Calu3 (cell line): Measurements from ENCODE around the gene DDX46. TPM values are rescaled to one million over a fixed set of nuclear protein-coding genes. Genes with fewer than 3 reads are reported as not detected.
"Not testable (repeated sequence)": the region's sequence is repeated elsewhere in the genome, so short reads cannot be mapped to it uniquely, and the experiment has no call there.

Experiments used
- BruUV-seq: library from RNA; stranded (reverse); fragments of 400-500 nt; replicated peaks from 2 replicates; lab custom pipeline; 2021; lab: Mats Ljungman, UMichigan
- CTCF ChIA-PET: fragments of 300-600 bp; sonication (Branson Sonifier 250); formaldehyde crosslinking; loops from one replicate; lab custom pipeline; 2022; ENCODE audit warnings: antibody characterized with exemption; lab: Charles Lee
- DNase-seq: peaks from one replicate; pipeline ENCODE4 v3.0.0; 2022
- H3K27ac Mint-ChIP-seq: one replicate; pipeline ENCODE4 v1.8.0; 2022; ENCODE audit warnings: mixed read lengths; ENCODE audit not compliant: unreplicated experiment
- H3K27me3 Mint-ChIP-seq: one replicate; pipeline ENCODE4 v1.8.0; 2022; ENCODE audit warnings: mixed read lengths; ENCODE audit not compliant: unreplicated experiment
- H3K36me3 Mint-ChIP-seq: one replicate; pipeline ENCODE4 v1.8.0; 2022; ENCODE audit warnings: mild to moderate bottlenecking, moderate library complexity, mixed read lengths; ENCODE audit not compliant: insufficient read depth, unreplicated experiment
- H3K4me1 Mint-ChIP-seq: one replicate; pipeline ENCODE4 v1.8.0; 2022; ENCODE audit warnings: mild to moderate bottlenecking, low read depth, mixed read lengths; ENCODE audit not compliant: unreplicated experiment
- H3K4me3 Mint-ChIP-seq: one replicate; pipeline ENCODE4 v1.8.0; 2022; ENCODE audit warnings: mild to moderate bottlenecking, low read depth, moderate library complexity, mixed read lengths; ENCODE audit not compliant: unreplicated experiment
- H3K9me3 Mint-ChIP-seq: one replicate; pipeline ENCODE4 v1.8.0; 2022; ENCODE audit warnings: low read depth, mixed read lengths; ENCODE audit not compliant: unreplicated experiment
- intact Hi-C: fragments of 100-400 bp; cut with micrococcal nuclease; formaldehyde crosslinking; loops from one replicate; pipeline ENCODE4 v1.10.0; 2022; ENCODE audit not compliant: unreplicated experiment
- total RNA-seq: library from RNA; stranded (reverse); gene quantifications from 2 replicates; pipeline ENCODE4 v1.2.3, GENCODE V29; 2022
- TF ChIP-seq, protein P1 (sequence below): fragments of 200-600 bp; IDR thresholded peaks from one replicate; pipeline ENCODE4 v1.8.0; 2022; ENCODE audit warnings: antibody characterized with exemption; ENCODE audit not compliant: unreplicated experiment

The DDX46 gene
- total RNA-seq, 1 experiment from 2014 or later = 95.8 TPM

DNA sequence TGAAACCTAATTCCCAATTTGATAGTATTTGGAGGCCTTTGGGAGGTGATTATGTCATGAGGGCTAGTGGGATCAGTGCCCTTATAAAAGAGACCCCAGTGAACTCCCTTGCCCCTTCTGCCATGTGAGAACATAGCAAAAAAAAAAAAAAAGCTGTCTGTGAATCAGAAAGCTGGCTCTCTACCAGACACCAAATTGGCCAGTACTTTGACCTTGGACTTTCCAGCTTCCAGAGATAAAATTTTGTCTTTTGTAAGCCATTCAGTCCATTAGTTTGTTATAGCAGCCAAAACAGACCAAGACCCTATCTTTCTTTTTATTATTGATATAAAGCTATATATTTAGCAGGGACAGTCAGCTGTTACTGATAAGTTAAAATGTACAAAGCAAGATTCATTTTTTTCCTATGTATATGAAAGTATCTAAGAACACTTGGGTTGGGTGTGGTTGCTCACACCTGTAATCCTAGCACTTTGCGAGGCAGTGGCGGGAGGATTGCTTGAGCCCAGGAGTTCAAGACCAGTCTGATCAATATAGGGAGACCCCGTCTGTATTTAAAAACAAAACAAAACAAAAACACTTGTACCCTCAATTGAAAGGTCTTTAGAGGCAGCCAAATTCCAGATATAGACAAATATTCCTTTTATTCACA is 79.1 kb downstream of the DDX46 start:
- Mint-ChIP-seq H3K36me3 (peaks cover 42% of the 10 kb centered on the region), H3K4me1 (no peaks in the 10 kb centered on the region), H3K9me3 (no peaks in the 10 kb centered on the region), H3K27ac (no peak overlapping the region), H3K4me3 (no peak overlapping the region), H3K27me3 (no peaks in the 10 kb centered on the region)
- TF ChIP-seq, protein P1, sequence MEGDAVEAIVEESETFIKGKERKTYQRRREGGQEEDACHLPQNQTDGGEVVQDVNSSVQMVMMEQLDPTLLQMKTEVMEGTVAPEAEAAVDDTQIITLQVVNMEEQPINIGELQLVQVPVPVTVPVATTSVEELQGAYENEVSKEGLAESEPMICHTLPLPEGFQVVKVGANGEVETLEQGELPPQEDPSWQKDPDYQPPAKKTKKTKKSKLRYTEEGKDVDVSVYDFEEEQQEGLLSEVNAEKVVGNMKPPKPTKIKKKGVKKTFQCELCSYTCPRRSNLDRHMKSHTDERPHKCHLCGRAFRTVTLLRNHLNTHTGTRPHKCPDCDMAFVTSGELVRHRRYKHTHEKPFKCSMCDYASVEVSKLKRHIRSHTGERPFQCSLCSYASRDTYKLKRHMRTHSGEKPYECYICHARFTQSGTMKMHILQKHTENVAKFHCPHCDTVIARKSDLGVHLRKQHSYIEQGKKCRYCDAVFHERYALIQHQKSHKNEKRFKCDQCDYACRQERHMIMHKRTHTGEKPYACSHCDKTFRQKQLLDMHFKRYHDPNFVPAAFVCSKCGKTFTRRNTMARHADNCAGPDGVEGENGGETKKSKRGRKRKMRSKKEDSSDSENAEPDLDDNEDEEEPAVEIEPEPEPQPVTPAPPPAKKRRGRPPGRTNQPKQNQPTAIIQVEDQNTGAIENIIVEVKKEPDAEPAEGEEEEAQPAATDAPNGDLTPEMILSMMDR = no peak
- no peak for DNase-seq
- BruUV-seq = no TSS peak
- CTCF ChIA-PET = interaction anchor here (0.6 to 0.7 kb wide), 3 partner anchors 11 to 226 kb away, joined by 3 to 6 read pairs (median 6); no protein-coding TSS in a partner anchor
- intact Hi-C loops = no loop called here

DNA sequence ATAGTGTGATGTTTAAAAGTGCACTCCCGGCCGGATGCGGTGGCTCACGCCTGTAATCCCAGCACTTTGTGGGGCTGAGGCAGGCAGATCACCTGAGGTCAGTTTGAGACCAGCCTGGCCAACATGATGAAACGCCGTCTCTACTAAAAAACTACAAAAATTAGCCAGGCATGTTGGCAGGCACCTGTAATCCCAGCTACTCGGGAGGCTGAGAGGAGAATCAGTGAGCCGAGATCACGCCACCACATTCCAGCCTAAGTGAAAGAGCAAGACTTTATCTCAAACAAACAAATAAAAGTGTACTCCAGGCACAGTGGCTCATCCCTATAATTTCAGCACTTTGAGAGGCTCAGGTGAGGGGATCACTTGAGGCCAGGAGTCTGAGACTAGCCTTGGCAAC is 79.8 kb downstream of the DDX46 start:
- H3K4me3 Mint-ChIP-seq, H3K27ac Mint-ChIP-seq, DNase-seq, intact Hi-C loops, H3K9me3 Mint-ChIP-seq, H3K27me3 Mint-ChIP-seq, H3K4me1 Mint-ChIP-seq, BruUV-seq: not testable (repeated sequence)
- CTCF ChIA-PET = interaction anchor here (0.6 kb wide), 1 partner anchor 23 kb away, joined by 6 read pairs; no protein-coding TSS in a partner anchor
- H3K36me3 Mint-ChIP-seq = peaks cover 42% of the 10 kb centered on the region

DNA sequence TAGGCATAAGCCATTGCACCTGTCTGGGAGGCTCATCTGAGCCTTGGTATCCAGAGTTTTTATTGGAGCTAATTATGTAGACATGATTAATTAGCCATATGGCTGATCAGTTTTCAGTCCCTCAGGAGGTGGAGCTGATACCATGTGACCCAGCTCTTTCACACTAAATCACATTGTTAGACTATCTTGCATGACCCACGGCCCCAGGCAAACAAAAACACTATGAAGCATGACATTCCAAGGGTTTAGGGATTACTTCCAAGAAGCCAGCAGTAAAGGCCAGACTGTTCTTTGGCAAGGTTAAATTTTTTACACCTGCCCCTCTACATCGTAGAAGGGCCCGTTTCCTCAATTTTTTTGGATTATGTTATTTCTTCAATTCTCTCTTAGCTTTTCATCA is 82.2 kb downstream of the DDX46 start:
- intact Hi-C loops = no loop called here
- H3K36me3 Mint-ChIP-seq = peaks cover 47% of the 10 kb centered on the region
- CTCF ChIA-PET = interaction anchor here (0.6 kb wide), 1 partner anchor 155 kb away, joined by 3 read pairs; no protein-coding TSS in a partner anchor
- H3K4me3 Mint-ChIP-seq = no peak overlapping the region
- H3K4me1 Mint-ChIP-seq = peaks cover 13% of the 10 kb centered on the region
- H3K9me3 Mint-ChIP-seq = no peaks in the 10 kb centered on the region
- no TSS peak for BruUV-seq
- TF ChIP-seq, protein P1 = no peak
- no peak for DNase-seq
- no peaks in the 10 kb centered on the region for H3K27me3 Mint-ChIP-seq
- H3K27ac Mint-ChIP-seq = no peak overlapping the region

DNA sequence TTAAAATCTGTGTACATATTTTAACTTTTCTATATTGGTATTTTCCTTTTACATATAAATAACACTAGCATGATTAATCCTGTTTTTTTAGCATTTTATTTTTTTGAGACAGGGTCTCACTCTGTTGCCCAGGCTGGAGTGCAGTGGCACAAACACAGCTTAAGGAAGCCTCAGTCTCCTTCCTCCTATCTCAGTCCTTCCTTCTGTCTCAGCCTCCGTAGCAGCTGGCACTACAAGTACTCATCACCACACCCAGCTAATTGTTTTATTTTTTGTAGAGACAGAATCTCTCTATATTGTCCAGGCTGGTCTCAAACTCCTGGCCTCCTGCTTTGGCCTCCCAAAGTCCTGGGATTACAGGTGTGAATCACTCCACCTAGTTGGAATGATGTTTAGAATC is 85.7 kb downstream of the DDX46 start:
- Mint-ChIP-seq H3K27me3 (no peaks in the 10 kb centered on the region), H3K4me3 (no peak overlapping the region), H3K9me3 (no peaks in the 10 kb centered on the region), H3K4me1 (peaks cover 15% of the 10 kb centered on the region), H3K36me3 (peaks cover 60% of the 10 kb centered on the region), H3K27ac (peak overlapping the region; percentile 16)
- no TSS peak for BruUV-seq
- CTCF ChIA-PET = no interaction called here
- TF ChIP-seq, protein P1 = no peak
- no peak for DNase-seq
- intact Hi-C loops = no loop called here

DNA sequence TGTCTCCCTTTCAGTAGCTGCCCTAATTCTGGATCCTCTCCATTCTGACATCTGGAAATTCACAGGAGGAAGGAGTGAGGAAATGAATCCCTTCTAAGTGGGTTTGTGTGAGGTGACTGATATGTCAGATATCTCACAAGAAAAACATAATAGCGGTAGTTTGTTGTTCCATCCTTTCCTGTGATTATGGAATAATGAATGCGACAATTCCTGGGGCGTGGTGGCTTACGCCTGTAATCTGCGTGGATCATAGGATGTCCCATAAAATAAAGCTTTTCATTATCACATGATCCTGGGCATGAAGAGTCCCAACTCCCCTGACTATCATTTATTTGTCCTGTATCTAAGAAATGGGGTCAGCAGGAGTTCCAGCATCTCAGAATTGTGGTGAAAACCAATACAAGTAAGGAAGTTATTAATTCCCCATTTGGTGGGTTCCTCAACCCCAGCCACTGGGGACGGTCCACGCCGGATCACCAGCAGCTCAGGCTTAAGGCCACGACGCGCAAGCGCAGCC is 86.8 kb downstream of the DDX46 start:
- Mint-ChIP-seq H3K27ac (peak overlapping the region; percentile 97), H3K4me3 (peak overlapping the region; percentile 91), H3K9me3 (no peaks in the 10 kb centered on the region), H3K27me3 (no peaks in the 10 kb centered on the region), H3K4me1 (peaks cover 23% of the 10 kb centered on the region), H3K36me3 (peaks cover 64% of the 10 kb centered on the region)
- TF ChIP-seq, protein P1 = no peak
- BruUV-seq = no TSS peak
- intact Hi-C loops = no loop called here
- DNase-seq = no peak
- CTCF ChIA-PET = interaction anchor here (0.6 to 1.2 kb wide), 3 partner anchors 59 to 675 kb away, joined by 3 to 11 read pairs (median 4); partner anchors contain the start of gene PCBD2
